DND-41 (cell line): ENCODE measurements around the gene CHN2.

ENCODE experiments used
- EZH2 ChIP-seq: IDR thresholded peaks from 3 replicates; pipeline ENCODE4 v1.6.1; 2012; ENCODE audit warnings: borderline replicate concordance, low read depth, mild to moderate bottlenecking, moderate library complexity, low read length, inconsistent platforms; ENCODE audit not compliant: severe bottlenecking
- TF ChIP-seq, protein P1 (sequence below): IDR thresholded peaks from 2 replicates; pipeline ENCODE4 v1.5.1; 2012; ENCODE audit warnings: borderline replicate concordance, low read length, moderate library complexity, mild to moderate bottlenecking; ENCODE audit not compliant: poor library complexity, severe bottlenecking; ENCODE audit errors: extremely low read depth

DNA sequence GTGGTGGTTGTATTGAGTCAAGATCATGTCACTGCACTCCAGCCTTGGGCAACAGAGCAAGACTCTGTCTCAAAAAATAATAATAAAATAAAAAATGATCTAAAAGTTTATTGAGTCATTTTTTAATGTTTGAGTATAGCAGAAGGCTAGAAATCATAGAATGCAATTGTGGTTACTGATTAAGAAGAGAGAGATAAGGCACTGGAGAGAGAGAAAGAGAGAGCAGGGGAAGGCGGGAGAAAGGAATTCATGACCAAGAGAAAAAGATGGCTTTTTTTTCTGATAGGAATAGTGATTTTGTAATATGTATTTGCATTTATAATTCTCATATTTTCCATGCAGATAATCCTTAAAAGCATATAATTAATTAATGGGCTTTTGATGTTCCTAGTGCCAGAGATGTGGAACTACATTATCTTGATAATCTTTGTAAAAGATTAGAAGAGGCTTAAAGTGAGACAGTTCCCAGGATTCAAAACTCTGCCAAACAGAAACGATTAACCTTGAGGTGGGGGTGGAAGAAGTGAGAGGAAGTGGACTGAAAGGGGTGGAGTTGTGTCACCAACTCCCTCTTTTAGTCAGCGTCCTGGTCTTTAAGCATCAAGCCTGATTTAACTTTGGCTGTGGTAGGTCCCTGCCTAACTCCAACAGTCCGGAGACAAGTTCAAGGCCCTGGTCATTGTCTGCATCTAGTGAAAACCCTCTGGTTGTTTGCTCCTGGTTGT lies 76.2 kb downstream of the CHN2 start:
- TF ChIP-seq, protein P1, sequence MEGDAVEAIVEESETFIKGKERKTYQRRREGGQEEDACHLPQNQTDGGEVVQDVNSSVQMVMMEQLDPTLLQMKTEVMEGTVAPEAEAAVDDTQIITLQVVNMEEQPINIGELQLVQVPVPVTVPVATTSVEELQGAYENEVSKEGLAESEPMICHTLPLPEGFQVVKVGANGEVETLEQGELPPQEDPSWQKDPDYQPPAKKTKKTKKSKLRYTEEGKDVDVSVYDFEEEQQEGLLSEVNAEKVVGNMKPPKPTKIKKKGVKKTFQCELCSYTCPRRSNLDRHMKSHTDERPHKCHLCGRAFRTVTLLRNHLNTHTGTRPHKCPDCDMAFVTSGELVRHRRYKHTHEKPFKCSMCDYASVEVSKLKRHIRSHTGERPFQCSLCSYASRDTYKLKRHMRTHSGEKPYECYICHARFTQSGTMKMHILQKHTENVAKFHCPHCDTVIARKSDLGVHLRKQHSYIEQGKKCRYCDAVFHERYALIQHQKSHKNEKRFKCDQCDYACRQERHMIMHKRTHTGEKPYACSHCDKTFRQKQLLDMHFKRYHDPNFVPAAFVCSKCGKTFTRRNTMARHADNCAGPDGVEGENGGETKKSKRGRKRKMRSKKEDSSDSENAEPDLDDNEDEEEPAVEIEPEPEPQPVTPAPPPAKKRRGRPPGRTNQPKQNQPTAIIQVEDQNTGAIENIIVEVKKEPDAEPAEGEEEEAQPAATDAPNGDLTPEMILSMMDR = no peak
- no peak for TF ChIP-seq EZH2
